ENCODE data around the gene WDR72. TPM values are rescaled to one million over a fixed set of nuclear protein-coding genes. Genes with fewer than 3 reads are reported as not detected.
A peak's percentile ranks its signal among the peaks of the same experiment; 100 is the strongest.
"Not testable (repeated sequence)": the region's sequence is repeated elsewhere in the genome, so short reads cannot be mapped to it uniquely, and the experiment has no call there.

The WDR72 gene
- total and polyA plus RNA-seq, 4 donors: 6.1 to 55.4 (median 17.0) TPM

GRCh38 chr15:53693729-53694475, 65.6 kb downstream of the WDR72 start:
- Histone ChIP-seq H3K9ac (ENCODE audit: low read depth in 1 of 2, low read length in 2 of 2) (peak overlapping the region in 1 of 2 donors; percentile 51), H3K27me3 (ENCODE audit: control insufficient read depth in 4 of 4, insufficient read depth in 4 of 4, low read length in 3 of 4) (no peaks in the 10 kb centered on the region), H3K4me1 (ENCODE audit: control insufficient read depth in 4 of 4, insufficient read depth in 4 of 4, low read length in 3 of 4) (peaks cover 0 to 28% (median 16%) of the 10 kb centered on the region in 4 donors), H3K4me3 (ENCODE audit: low read depth in 1 of 3, low read length in 3 of 3) (no peak overlapping the region), H3K36me3 (ENCODE audit: control insufficient read depth in 4 of 4, insufficient read depth in 3 of 4, low read depth in 1 of 4, low read length in 3 of 4) (peaks cover 0 to 17% (median 10%) of the 10 kb centered on the region in 4 donors), H3K9me3 (ENCODE audit: control insufficient read depth in 4 of 4, low read length in 3 of 4) (no peaks in the 10 kb centered on the region), H3K27ac (ENCODE audit: low read depth in 1 of 2, low read length in 2 of 2) (peak overlapping the region in 1 of 2 donors; percentile 44)
- WGBS: 29% methylated on average over 7 of the region's 7 CpGs
- DNase-seq (ENCODE audit: low spot score): no peak
- TF ChIP-seq RAD21 (IDR thresholded peaks at IDR 0.05) (peak in 1 of 2 donors; percentile 25), ZBTB33 (IDR thresholded peaks at IDR 0.05) (no peak)

- not testable (repeated sequence) for H3K9ac ChIP-seq (ENCODE audit: low read depth in 1 of 2, low read length in 2 of 2); H3K4me1 ChIP-seq (ENCODE audit: control insufficient read depth in 4 of 4, insufficient read depth in 4 of 4, low read length in 3 of 4); H3K27ac ChIP-seq (ENCODE audit: low read depth in 1 of 2, low read length in 2 of 2); H3K36me3 ChIP-seq (ENCODE audit: control insufficient read depth in 4 of 4, insufficient read depth in 3 of 4, low read depth in 1 of 4, low read length in 3 of 4); DNase-seq (ENCODE audit: low spot score); H3K4me3 ChIP-seq (ENCODE audit: low read depth in 1 of 3, low read length in 3 of 3); H3K27me3 ChIP-seq (ENCODE audit: control insufficient read depth in 4 of 4, insufficient read depth in 4 of 4, low read length in 3 of 4); H3K9me3 ChIP-seq (ENCODE audit: control insufficient read depth in 4 of 4, low read length in 3 of 4)
- WGBS: 89% methylated on average over 23 of the region's 23 CpGs
Measured at GRCh38 chr15:53684162-53684561, 75.3 kb downstream of the WDR72 start.

GRCh38 chr15:53681056-53681455, 78.4 kb downstream of the WDR72 start:
- H3K9ac ChIP-seq (ENCODE audit: low read depth in 1 of 2, low read length in 2 of 2): no peak overlapping the region
- no peak overlapping the region for H3K27ac ChIP-seq (ENCODE audit: low read depth in 1 of 2, low read length in 2 of 2)
- H3K36me3 ChIP-seq (ENCODE audit: control insufficient read depth in 4 of 4, insufficient read depth in 3 of 4, low read depth in 1 of 4, low read length in 3 of 4): peaks cover 0 to 3% (median 0%) of the 10 kb centered on the region in 4 donors
- WGBS: 92% methylated on average over 5 of the region's 5 CpGs
- H3K9me3 ChIP-seq (ENCODE audit: control insufficient read depth in 4 of 4, low read length in 3 of 4): no peaks in the 10 kb centered on the region
- no peak overlapping the region for H3K4me3 ChIP-seq (ENCODE audit: low read depth in 1 of 3, low read length in 3 of 3)
- TF ChIP-seq HNF4A (conservative IDR thresholded peaks at IDR 0.05) (no peak), JUND (IDR thresholded peaks at IDR 0.05) (no peak), CTCF (IDR thresholded peaks at IDR 0.05; ENCODE audit: low read depth, low read length, missing input control) (no peak), SP1 (IDR thresholded peaks at IDR 0.05) (no peak), NR2F2 (IDR thresholded peaks at IDR 0.05) (no peak), MAX (IDR thresholded peaks at IDR 0.05) (no peak), FOXA1 (IDR thresholded peaks at IDR 0.05) (no peak), ATF3 (IDR thresholded peaks at IDR 0.05) (no peak), YY1 (IDR thresholded peaks at IDR 0.05) (no peak), RXRA (IDR thresholded peaks at IDR 0.05) (no peak), FOXA2 (IDR thresholded peaks at IDR 0.05) (no peak), EGR1 (IDR thresholded peaks at IDR 0.05; ENCODE audit: low read depth in 2 of 2) (no peak), GABPA (IDR thresholded peaks at IDR 0.05 in 1 of 2, conservative IDR thresholded peaks at IDR 0.05 in 1 of 2) (no peak), HNF4G (IDR thresholded peaks at IDR 0.05) (no peak), RAD21 (IDR thresholded peaks at IDR 0.05) (no peak), TAF1 (conservative IDR thresholded peaks at IDR 0.05) (no peak), REST (IDR thresholded peaks at IDR 0.05) (no peak), ZBTB33 (IDR thresholded peaks at IDR 0.05) (no peak)
- H3K4me1 ChIP-seq (ENCODE audit: control insufficient read depth in 4 of 4, insufficient read depth in 4 of 4, low read length in 3 of 4): no peaks in the 10 kb centered on the region
- DNase-seq (ENCODE audit: low spot score): no peak
- no peaks in the 10 kb centered on the region for H3K27me3 ChIP-seq (ENCODE audit: control insufficient read depth in 4 of 4, insufficient read depth in 4 of 4, low read length in 3 of 4)

Measured in liver (tissue), 9 donors.